Fibroblast of peridontal ligament (primary cell): ENCODE measurements around the gene GTF3C5.

Source experiments
- DNase-seq: peaks from one replicate; pipeline ENCODE4 v3.0.0-alpha.2; 2010; ENCODE audit errors: extremely low read depth

GTF3C5 gene, protein sequence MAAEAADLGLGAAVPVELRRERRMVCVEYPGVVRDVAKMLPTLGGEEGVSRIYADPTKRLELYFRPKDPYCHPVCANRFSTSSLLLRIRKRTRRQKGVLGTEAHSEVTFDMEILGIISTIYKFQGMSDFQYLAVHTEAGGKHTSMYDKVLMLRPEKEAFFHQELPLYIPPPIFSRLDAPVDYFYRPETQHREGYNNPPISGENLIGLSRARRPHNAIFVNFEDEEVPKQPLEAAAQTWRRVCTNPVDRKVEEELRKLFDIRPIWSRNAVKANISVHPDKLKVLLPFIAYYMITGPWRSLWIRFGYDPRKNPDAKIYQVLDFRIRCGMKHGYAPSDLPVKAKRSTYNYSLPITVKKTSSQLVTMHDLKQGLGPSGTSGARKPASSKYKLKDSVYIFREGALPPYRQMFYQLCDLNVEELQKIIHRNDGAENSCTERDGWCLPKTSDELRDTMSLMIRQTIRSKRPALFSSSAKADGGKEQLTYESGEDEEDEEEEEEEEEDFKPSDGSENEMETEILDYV

DNA sequence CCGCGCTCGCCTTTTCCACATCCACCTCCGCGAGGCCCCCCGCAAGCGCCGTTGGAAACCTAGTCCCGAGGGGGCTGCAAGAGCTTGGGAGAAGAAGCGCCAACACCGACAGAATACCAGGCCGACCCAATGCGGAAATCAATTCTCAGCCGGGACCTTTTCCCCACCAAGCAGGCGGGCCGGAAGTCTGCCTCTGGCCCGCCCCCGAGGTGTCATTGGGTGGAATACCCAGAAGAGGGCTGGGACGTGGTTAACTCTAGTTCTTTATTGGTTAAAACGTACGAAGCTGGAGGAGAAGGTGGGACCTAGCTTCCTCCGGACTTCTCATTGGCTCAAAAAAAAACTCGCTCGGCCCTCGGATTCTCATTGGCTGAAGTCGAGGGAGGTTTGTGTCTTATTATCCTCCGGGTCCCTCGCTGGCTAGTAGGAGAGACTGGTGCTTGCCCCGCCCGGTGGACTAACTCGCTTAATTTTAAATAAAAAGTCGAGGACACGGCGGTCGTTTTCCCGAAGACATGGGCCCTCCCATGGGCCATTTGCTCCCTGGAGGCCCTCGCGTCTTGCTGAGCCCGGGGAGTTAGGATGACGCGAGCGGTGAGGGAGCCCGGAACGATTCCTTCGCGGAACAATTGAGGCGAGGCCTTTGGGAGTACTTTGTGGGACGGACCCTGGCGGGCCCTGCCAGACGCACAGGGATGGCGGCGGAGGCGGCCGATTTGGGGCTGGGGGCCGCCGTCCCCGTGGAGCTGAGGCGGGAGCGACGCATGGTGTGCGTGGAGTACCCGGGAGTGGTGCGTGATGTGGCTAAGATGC is at the start of gene GTF3C5:
Gene GTF3C5 (plus strand): TSS at position 681 of the 813 bp plus-strand sequence. CDS start 15 bp downstream, at position 696.
- peak; percentile 99 for DNase-seq

DNA sequence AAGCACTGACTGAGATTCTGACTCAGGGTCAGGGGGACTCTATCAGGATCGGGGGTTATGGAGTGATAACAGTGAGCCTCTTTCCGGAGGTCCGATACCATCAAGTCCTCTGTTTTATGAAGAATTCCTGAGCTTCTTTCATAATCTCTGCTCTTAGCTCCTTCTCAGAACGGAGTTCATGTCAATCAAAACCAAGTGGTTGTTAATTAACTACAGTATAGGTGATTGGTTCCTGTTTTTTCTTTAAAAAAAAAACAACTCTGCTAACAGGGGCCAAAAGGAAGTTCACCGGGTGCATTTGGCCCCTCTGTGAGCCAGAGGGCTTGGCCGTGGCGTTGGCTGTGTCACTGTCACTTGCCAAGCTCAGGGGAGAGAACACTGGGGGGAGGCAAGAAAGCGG is 48.3 kb upstream of the GTF3C5 start:
- DNase-seq = no peak

DNA sequence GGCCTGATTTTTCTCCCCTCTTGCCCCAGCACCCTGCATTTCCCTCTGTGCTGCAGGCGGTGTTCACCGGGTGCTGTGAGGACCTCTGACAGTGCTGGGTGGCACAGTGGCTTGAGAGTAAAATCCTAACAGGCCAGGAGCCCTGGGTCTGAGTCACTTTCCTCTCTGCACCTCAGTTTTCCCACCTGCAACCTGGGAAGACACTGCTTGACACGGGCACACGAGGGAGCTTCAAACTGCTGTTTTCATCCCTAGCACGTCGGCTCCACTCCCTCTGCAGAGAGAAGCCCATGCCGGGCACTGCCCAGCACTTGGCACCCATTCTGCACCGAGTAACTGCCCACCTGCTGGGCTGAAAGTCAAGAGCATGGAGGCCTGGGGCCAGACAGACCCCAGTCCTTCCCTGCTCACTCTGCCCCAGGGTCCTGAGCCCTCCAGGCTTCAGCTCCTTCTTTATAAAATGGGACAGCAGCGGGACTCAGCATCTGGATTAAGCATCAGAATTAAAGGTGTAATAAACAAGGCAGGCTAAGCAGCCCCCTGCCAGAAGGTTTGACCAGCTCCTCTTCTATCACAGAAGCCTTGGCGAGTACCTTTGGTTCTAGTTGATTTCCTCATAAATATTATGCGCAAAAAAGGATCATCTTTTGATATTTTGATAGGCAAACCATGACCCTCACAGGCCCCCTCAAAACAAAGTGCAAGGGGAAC is 47.2 kb upstream of the GTF3C5 start:
- DNase-seq = no peak

DNA sequence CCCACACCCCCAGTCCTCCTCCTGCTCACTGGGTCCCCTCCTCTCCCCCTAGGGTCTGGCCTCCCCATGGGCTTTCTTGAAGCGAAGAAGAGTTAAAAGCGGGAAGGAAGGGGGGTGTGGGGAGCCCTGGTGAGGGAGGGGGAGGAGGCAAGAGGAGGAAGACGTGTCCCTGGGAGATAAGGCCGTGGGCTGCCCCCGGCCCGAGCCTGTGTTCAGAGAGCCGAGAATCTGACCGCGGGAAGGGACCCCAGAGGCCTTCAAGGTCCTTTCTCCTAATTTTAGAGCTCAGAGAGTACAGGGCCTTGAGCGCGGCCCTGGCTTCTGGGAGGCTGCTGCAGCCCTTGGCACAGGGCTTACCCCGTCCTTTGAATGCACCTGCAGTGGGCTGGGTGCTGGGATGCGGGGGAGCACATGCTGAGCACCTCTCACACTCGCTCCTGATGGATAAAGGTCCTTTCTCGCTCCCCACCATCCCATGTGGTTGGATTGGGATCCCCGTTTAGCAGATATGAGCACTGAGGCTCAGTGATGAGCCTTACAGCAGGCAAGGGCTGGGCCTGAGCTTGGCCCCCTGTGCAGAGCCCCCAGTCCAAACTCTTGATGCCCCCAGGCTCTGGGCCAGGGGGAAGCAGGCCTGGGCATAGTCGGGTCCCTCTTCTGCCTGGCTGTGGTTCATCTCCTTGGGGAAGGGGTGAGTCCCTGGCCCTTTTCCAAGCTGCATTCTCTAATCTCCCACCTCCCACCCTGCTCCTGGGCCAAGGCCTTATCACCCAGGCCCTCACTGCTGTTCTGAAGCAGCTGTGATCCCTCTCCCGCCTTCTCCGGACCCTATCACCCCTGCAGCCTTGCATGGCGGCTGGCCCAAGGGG is 46.4 kb upstream of the GTF3C5 start:
- DNase-seq = no peak

DNA sequence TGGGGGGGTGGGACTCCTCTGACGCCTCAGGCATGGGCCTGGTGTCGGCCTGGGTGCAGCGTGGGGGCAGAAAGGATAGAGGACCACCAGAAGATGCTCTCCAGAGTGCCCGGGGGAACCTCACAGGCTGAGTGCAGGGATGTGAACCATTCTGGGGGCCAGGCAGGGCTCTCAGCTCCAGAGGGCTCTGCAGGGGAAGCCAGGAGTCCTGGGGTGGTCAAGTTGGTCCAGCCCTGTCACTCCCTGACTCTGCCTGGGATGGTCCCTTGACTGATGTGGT is 45.8 kb upstream of the GTF3C5 start:
- no peak for DNase-seq

DNA sequence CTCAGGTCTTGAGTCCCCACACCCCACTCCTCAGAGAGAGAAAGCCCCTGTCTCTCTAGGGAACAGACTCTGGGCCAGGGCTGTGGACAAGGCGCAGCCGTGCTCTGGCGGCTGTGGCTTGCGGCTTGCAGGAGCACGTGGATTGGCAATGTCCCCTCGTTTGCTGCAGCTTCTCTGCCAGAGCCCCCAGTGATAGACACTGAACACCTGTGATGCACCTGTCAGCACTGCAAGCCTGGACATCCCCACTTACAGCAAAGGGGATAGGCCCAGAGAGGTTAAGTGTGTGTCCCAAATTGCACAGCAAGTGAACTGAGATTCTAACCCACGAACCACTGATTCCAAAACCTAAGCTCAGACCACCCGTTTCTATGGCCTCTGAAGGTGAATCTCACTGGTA is 45.3 kb upstream of the GTF3C5 start:
- DNase-seq = no peak

DNA sequence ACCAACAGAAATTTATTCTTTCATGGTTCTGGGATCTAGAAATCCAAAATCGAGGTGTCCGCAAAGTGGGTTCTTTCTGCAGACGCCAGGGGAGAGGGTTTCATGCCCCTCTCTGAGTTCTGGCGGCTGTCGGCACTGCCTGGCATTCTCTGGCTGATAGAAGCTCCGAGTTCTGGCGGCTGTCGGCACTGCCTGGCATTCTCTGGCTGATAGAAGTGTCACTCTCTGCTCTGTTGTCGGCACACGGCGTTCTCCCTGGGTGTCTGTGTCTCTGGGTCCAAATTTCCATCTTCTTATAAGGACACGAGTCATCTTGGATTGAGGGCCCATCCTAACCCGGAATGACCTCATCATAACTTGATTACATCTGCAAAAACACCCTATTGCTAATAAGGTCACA is 44.7 kb upstream of the GTF3C5 start:
- DNase-seq = no peak

DNA sequence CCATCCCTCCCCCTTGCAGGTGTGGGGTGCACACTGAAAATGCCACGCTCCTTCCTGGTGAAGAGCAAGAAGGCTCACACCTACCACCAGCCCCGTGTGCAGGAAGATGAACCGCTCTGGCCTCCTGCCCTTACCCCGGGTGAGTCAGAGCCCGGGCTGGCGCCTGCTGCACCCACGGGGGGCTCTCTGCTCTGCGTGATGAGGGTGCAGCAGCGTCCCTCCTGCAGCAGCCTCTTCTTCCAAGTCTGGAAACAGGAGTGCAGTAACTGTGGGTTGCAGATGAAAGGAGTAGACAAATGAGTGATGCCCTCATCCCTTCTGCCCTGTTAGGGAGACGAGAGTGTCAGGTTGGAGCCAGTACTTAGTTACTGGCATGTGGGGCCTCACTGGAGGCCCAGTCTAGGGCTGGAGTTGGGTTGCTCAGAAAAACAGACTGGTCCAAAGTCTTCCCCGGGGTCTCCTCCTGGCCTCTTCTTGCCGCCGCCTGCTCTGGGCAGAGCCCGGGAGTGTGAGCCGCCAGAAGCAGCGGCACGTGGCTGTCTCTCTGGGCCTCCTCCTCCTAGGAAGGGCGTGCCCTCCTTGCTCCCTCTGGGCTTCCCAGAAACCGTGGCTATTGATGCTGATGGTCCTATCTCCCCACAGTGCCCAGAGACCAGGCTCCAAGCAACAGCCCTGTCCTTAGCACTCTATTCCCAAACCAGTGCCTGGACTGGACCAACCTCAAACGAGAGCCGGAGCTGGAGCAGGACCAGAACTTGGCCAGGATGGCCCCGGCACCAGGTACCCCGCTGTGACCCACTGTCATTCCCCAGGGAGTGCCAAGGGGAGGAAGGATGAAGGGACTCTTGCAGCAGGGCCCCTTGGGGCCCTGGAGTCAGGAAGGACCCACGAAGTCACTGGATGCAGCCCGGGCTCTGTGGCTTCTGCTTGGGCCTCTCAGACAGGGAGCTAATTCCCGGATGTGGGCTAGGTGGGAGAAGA is 43.9 kb upstream of the GTF3C5 start:
- no peak for DNase-seq

DNA sequence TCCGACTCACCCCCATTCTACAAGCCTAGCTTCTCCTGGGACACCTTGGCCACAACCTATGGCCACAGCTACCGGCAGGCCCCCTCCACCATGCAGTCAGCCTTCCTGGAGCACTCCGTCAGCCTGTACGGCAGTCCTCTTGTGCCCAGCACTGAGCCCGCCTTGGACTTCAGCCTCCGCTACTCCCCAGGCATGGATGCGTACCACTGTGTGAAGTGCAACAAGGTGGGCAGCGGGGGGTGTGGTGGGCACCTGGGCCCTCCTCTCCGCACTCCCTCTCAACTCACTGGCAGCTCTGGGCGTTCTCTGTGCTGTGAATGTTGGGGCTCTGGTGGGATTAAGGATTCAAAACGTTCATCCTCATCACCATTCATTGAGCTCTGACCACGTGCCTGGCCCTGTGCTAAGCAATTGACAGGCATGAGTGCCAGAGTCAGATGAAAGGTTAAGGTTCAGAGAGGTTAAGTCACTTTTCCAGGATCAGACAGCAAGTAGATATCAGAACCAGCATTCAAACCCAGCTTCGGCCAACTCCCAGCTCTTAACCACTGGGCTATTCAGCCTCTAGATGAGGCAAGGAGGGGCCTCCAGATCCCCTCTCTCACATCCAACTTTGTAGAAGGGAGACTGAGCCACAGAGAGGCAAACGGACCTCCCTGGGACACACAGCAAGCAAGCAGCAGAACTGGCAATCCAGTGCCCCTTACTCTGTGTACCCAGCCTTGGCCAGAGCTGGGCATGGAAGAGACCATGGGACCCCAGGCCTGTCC is 42.4 kb upstream of the GTF3C5 start:
- no peak for DNase-seq

DNA sequence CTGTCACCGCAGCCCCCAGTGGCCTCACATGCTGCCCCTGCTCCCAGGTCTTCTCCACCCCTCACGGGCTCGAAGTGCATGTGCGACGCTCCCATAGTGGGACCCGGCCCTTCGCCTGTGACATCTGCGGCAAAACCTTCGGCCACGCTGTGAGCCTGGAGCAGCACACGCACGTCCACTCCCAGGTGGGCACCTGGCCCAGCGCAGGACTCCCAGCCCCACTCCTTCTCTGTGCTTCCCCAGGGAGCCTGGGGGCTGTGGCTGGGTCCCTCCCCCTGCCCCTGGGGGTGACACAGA is 41.8 kb upstream of the GTF3C5 start:
- DNase-seq = no peak

DNA sequence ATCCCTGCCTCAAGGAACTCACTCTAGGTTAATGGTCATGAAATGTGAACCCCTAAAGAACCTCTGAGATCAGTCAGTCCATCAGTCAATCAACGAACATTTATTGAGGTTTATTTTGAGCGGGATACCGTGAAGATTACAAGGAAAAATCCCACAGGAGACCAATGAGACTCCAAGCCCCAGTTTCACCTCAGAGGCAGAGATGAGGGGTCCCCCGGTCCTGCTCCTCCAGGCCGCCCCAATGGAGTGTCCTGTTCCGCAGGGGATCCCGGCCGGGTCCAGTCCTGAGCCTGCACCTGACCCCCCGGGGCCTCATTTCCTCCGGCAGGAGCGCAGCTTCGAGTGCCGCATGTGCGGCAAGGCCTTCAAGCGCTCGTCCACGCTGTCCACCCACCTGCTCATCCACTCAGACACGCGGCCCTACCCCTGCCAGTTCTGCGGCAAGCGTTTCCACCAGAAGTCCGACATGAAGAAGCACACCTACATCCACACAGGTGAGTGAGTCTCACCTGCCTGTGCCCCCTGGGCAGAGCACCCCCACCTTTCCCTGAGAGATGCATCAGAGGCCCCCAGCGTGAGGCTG is 41.3 kb upstream of the GTF3C5 start:
- no peak for DNase-seq

DNA sequence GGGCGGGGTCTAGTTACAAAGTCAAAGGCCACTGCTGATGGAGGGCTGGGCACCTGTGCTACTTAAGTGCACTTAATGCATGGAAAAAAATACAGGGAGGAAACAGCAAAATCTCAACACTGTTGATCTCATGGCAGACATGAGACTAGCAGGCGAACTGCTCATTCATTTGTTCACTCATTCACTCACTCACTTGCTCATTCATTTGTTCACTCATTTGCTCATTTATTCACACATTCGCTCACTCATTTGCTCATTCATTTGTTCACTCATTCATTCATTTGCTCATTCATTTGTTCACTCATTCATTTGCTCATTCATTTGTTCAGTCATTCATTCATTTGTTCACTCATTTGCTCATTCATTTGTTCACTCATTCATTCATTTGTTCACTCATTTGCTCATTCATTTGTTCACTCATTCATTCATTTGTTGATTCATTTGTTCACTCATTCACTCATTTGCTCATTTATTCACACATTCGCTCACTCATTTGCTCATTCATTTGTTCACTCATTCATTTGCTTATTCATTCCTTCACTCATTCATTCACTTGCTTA is 40.7 kb upstream of the GTF3C5 start:
- DNase-seq = peak; percentile 7

DNA sequence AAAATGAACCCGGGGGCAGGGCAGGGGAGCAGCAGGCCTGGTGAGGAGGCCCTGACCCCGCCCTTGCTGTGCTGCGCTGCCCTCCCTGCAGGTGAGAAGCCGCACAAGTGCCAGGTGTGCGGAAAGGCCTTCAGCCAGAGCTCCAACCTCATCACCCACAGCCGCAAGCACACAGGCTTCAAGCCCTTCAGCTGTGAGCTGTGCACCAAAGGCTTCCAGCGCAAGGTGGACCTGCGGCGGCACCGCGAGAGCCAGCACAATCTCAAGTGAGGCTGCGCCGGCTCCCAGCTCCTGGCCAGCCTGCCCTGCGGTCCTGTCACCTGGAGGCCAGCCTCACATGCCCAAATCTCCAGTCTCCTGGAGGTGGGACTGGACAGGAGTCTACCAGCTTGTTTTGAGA is 40.0 kb upstream of the GTF3C5 start:
- no peak for DNase-seq

DNA sequence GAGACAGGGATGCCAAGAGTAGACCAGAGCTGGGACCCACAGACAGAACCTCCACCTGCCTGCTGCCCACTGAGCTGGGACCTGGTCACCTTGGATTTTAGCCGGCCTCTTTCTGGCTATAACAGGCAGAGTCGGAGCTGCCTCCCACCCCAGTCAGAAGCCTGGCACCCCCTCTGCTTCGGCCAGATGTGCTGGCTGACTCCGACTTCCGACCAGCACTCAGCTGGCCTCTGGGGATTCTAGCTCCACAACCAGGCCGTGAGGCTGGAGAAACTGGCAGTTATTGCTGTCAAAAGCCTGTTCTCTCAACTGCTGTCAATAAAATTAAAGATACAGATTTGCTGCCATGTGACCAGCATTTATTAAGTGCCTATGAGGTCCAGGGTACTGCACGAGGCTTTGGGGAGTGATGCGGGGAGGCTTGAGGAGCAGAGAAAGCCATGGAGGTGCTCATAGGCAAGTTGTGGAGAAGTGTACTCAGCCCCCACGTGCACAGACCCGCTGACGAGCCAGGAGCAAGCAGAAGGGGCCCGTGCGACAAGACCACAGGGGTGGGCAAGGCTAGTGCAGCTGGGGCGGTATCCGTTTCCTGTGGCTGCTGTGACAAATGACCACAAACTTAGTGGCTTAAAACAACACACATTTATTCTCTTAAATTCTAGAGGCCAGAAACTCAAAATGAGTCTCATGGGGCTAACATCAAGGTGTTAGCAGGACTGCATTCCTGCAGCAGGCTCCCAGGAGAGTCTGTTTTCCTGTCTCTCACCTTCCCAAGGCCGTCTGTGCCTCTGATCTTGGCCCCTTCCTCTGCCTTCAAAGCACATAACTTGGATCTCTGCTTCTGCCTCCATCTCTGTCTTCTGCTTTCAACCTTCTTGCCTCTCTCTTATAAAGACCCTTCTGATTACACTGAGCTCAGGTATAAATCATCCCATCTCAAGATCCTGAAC is 39.2 kb upstream of the GTF3C5 start:
- no peak for DNase-seq

DNA sequence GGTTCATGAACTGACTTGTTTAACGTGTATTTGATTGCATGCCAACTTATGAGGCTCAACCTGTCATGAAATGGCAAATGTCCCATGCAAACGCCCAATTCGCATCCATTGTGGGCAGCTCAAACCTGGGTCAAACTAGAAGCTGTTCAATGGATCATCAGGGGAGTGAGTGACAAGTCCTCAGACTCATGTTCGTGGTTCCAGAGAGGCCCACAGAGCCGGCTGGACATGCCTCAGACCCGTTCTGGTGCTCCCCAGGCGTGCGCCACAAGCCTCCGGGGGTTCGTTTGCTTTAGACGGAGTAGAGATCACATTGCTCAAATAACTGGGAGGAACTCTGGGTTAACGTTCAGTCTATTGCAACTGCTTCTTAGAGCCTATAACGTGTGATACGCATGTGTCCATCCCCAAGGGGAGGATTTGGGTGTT is 37.3 kb upstream of the GTF3C5 start:
- no peak for DNase-seq

DNA sequence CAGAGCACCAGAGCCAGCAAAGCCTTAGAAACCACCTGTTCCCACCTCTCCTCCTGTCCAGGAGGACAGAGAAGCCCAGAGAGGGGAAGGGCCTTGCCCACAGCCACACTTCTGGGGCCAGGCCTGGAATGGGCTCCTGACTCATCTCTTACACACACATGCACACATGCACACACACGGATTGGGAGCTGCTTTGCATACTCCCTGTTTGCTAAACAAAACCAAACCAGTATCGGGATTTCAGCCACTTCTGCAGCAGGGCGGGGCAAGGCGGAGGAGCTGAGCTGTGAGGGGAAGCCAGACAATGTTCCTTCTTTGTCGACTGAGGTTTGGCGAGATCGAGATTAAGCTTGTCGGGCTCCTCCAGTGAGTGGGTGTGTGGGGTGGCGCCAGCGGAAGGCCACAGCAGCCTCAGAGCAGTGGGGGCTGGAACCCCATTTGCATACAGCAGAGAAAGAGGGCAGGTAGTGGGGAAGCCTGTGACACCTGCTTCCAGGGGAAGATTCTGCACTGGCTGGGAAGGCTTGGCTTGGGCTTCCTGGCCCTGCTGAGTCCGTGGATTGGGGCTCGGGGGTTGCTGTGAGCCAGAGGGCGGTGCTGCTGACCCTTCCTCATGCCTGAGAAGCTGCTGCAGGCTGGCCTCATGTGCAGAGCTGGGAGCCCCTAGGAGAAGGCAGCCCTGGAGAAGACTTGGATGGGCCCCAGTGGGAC is 36.2 kb upstream of the GTF3C5 start:
- peak; percentile 51 for DNase-seq

DNA sequence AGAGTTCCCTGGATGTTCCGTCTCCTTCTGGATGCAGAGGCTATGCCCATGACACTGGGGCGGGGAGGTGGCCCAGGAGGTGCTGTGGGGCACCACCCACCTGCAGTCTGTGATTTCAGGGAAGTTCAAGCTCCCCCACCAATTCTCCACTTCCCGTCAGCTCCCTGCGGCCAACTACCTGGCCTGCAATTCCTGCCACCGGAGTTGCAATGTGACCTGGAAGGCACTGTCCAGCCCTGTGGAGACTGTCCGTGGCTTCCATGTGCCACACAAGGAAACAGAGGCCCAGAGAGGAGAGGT is 35.7 kb upstream of the GTF3C5 start:
- DNase-seq = no peak
